ENCODE measurements around the gene ZBTB38. TPM values are rescaled to one million over a fixed set of nuclear protein-coding genes. Genes with fewer than 3 reads are reported as not detected.

ZBTB38 gene
- total RNA-seq, 1 donor from 2014 or later = 24.5 TPM

- no peaks in the 10 kb centered on the region for H3F3A ChIP-seq (ENCODE audit: low read depth)
- peaks cover 7% of the 10 kb centered on the region for H3K27me3 Mint-ChIP-seq (ENCODE audit: insufficient read depth, low read depth)
- no peaks in the 10 kb centered on the region for H3K36me3 Mint-ChIP-seq
- H3K4me3 ChIP-seq = no peak overlapping the region
- H3K4me1 Mint-ChIP-seq = peaks cover 12% of the 10 kb centered on the region
- H3K36me3 ChIP-seq = no peaks in the 10 kb centered on the region
- no peaks in the 10 kb centered on the region for H3K27me3 ChIP-seq
- H3K9me3 ChIP-seq (ENCODE audit: low read depth) = no peaks in the 10 kb centered on the region
- no peak overlapping the region for H3K27ac Mint-ChIP-seq
- peaks cover 4% of the 10 kb centered on the region for H3K9me3 Mint-ChIP-seq
- H4K20me1 ChIP-seq (ENCODE audit: low read depth) = no peaks in the 10 kb centered on the region
- no peaks in the 10 kb centered on the region for H3K4me1 ChIP-seq
- no peak overlapping the region for H2AFZ ChIP-seq (replicated peaks)
- DNase-seq (ENCODE audit: low spot score) = no peak
- H3K4me3 Mint-ChIP-seq = no peak overlapping the region
- H3K9ac ChIP-seq = no peak overlapping the region
- no peak for TF ChIP-seq EZH2phosphoT487 (IDR thresholded peaks at IDR 0.05)
- no peak for TF ChIP-seq EZH2 (IDR thresholded peaks at IDR 0.05)
- TF ChIP-seq, protein P1, sequence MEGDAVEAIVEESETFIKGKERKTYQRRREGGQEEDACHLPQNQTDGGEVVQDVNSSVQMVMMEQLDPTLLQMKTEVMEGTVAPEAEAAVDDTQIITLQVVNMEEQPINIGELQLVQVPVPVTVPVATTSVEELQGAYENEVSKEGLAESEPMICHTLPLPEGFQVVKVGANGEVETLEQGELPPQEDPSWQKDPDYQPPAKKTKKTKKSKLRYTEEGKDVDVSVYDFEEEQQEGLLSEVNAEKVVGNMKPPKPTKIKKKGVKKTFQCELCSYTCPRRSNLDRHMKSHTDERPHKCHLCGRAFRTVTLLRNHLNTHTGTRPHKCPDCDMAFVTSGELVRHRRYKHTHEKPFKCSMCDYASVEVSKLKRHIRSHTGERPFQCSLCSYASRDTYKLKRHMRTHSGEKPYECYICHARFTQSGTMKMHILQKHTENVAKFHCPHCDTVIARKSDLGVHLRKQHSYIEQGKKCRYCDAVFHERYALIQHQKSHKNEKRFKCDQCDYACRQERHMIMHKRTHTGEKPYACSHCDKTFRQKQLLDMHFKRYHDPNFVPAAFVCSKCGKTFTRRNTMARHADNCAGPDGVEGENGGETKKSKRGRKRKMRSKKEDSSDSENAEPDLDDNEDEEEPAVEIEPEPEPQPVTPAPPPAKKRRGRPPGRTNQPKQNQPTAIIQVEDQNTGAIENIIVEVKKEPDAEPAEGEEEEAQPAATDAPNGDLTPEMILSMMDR (IDR thresholded peaks at IDR 0.05) = no peak
- H3K27ac ChIP-seq = no peak overlapping the region
- no peak overlapping the region for H3K4me2 ChIP-seq
- H3K79me2 ChIP-seq (ENCODE audit: low read depth) = no peaks in the 10 kb centered on the region
Measured at GRCh38 chr3:141343077-141343476, 25.2 kb upstream of the ZBTB38 start.

- Histone ChIP-seq H3K4me3 (no peak overlapping the region), H4K20me1 (ENCODE audit: low read depth) (no peaks in the 10 kb centered on the region), H3F3A (ENCODE audit: low read depth) (no peaks in the 10 kb centered on the region), H3K4me1 (no peaks in the 10 kb centered on the region), H3K27me3 (no peaks in the 10 kb centered on the region), H3K79me2 (ENCODE audit: low read depth) (no peaks in the 10 kb centered on the region), H3K27ac (no peak overlapping the region), H3K9me3 (ENCODE audit: low read depth) (no peaks in the 10 kb centered on the region), H3K4me2 (no peak overlapping the region), H3K9ac (no peak overlapping the region), H3K36me3 (no peaks in the 10 kb centered on the region), H2AFZ (replicated peaks) (no peak overlapping the region)
- Mint-ChIP-seq H3K36me3 (no peaks in the 10 kb centered on the region), H3K4me3 (no peak overlapping the region), H3K9me3 (peaks cover 4% of the 10 kb centered on the region), H3K4me1 (peaks cover 12% of the 10 kb centered on the region), H3K27ac (no peak overlapping the region), H3K27me3 (ENCODE audit: insufficient read depth, low read depth) (peaks cover 7% of the 10 kb centered on the region)
- no peak for TF ChIP-seq EZH2 (IDR thresholded peaks at IDR 0.05)
- TF ChIP-seq, protein P1 (IDR thresholded peaks at IDR 0.05) = no peak
- no peak for TF ChIP-seq EZH2phosphoT487 (IDR thresholded peaks at IDR 0.05)
- DNase-seq (ENCODE audit: low spot score) = no peak
Measured at GRCh38 chr3:141343865-141344271, 24.4 kb upstream of the ZBTB38 start.

GRCh38 chr3:141345528-141345927 is 22.8 kb upstream of the ZBTB38 start:
- TF ChIP-seq, protein P1 (IDR thresholded peaks at IDR 0.05) = no peak
- no peak for TF ChIP-seq EZH2phosphoT487 (IDR thresholded peaks at IDR 0.05)
- no peak for TF ChIP-seq EZH2 (IDR thresholded peaks at IDR 0.05)

More at GRCh38 chr3:141345528-141345927, 22.8 kb upstream of the ZBTB38 start:
- no peak overlapping the region for H3K9ac ChIP-seq
- Mint-ChIP-seq H3K4me1 (peaks cover 12% of the 10 kb centered on the region), H3K36me3 (no peaks in the 10 kb centered on the region), H3K27me3 (ENCODE audit: insufficient read depth, low read depth) (peaks cover 7% of the 10 kb centered on the region), H3K4me3 (no peak overlapping the region), H3K9me3 (peaks cover 2% of the 10 kb centered on the region), H3K27ac (no peak overlapping the region)
- H4K20me1 ChIP-seq (ENCODE audit: low read depth) = no peaks in the 10 kb centered on the region
- no peaks in the 10 kb centered on the region for H3F3A ChIP-seq (ENCODE audit: low read depth)
- H3K4me2 ChIP-seq = no peak overlapping the region
- H2AFZ ChIP-seq (replicated peaks) = no peak overlapping the region
- no peaks in the 10 kb centered on the region for H3K4me1 ChIP-seq
- H3K9me3 ChIP-seq (ENCODE audit: low read depth) = no peaks in the 10 kb centered on the region
- no peaks in the 10 kb centered on the region for H3K79me2 ChIP-seq (ENCODE audit: low read depth)
- no peaks in the 10 kb centered on the region for H3K27me3 ChIP-seq
- H3K36me3 ChIP-seq = no peaks in the 10 kb centered on the region
- H3K27ac ChIP-seq = no peak overlapping the region
- no peak overlapping the region for H3K4me3 ChIP-seq
- DNase-seq (ENCODE audit: low spot score) = no peak
